Peyer's patch (tissue), 4 donors: ENCODE data around the gene PPP1R12B. TPM values are rescaled to one million over a fixed set of nuclear protein-coding genes. Genes with fewer than 3 reads are reported as not detected.
"Not testable (repeated sequence)": the region's sequence is repeated elsewhere in the genome, so short reads cannot be mapped to it uniquely, and the experiment has no call there.

ENCODE experiments used
- DNase-seq, 3 donors: peaks; one replicate each; pipeline ENCODE4 v3.0.0-alpha.2; 2017 to 2019
- H3K27ac ChIP-seq, 4 donors: fragments of 200-600 bp; sonication (generic); one replicate each; pipeline ENCODE4 v1.5.1; 2016 to 2019
- H3K27me3 ChIP-seq, 2 donors: fragments of 200-600 bp; sonication (generic); one replicate each; pipeline ENCODE4 v1.5.1; 2019
- H3K36me3 ChIP-seq, 3 donors: fragments of 200-600 bp; sonication (generic); one replicate each; pipeline ENCODE4 v1.5.1; 2016 to 2019
- H3K4me1 ChIP-seq, 4 donors: fragments of 200-600 bp; sonication (generic); one replicate each; pipeline ENCODE4 v1.5.1; 2016 to 2019
- H3K4me3 ChIP-seq, 4 donors: fragments of 200-600 bp; sonication (generic); 1 replicate in 3 of 4; 2 replicates in 1 of 4; pipeline ENCODE4 v1.5.1; 2016 to 2019; ENCODE audit warnings: mild to moderate bottlenecking in 1 of 4
- H3K9me3 ChIP-seq, 4 donors: fragments of 200-600 bp; sonication (generic); one replicate each; pipeline ENCODE4 v1.5.1; 2016 to 2019; ENCODE audit warnings: mild to moderate bottlenecking in 1 of 4
- POLR2A ChIP-seq, 2 donors: fragments of 450-650 bp; IDR thresholded peaks; one replicate each; pipeline ENCODE4 v1.5.1; 2017; ENCODE audit warnings: antibody characterized with exemption in 2 of 2, mild to moderate bottlenecking in 2 of 2, moderate library complexity in 2 of 2
- total RNA-seq, 4 donors: library from RNA; depleted of rRNA; stranded (reverse); fragments of >200 nt; gene quantifications; one replicate each; pipeline ENCODE4 v1.1.0, GENCODE V29; 2016
- TF ChIP-seq, protein P1 (sequence below), 6 experiments: fragments of 450-650 bp in 4 of 6; fragments of 200-600 bp in 2 of 6; sonication (generic) in 1 of 6; IDR thresholded peaks; one replicate each; pipeline ENCODE4 v1.5.1; 2017 to 2019; ENCODE audit warnings: antibody characterized with exemption in 6 of 6, mild to moderate bottlenecking in 3 of 6, moderate library complexity in 1 of 6

PPP1R12B gene
- total RNA-seq, 4 donors from 2014 or later = 33.1 to 131 (median 90.8) TPM

GRCh38 chr1:202362212-202362611 lies 13.7 kb downstream of the PPP1R12B start:
- no peak for TF ChIP-seq POLR2A (IDR thresholded peaks at IDR 0.05)
- TF ChIP-seq, protein P1, sequence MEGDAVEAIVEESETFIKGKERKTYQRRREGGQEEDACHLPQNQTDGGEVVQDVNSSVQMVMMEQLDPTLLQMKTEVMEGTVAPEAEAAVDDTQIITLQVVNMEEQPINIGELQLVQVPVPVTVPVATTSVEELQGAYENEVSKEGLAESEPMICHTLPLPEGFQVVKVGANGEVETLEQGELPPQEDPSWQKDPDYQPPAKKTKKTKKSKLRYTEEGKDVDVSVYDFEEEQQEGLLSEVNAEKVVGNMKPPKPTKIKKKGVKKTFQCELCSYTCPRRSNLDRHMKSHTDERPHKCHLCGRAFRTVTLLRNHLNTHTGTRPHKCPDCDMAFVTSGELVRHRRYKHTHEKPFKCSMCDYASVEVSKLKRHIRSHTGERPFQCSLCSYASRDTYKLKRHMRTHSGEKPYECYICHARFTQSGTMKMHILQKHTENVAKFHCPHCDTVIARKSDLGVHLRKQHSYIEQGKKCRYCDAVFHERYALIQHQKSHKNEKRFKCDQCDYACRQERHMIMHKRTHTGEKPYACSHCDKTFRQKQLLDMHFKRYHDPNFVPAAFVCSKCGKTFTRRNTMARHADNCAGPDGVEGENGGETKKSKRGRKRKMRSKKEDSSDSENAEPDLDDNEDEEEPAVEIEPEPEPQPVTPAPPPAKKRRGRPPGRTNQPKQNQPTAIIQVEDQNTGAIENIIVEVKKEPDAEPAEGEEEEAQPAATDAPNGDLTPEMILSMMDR (IDR thresholded peaks at IDR 0.05) = no peak
- H3K36me3 ChIP-seq = no peaks in the 10 kb centered on the region
- H3K27me3 ChIP-seq = no peaks in the 10 kb centered on the region
- H3K4me3 ChIP-seq = no peak overlapping the region
- no peaks in the 10 kb centered on the region for H3K4me1 ChIP-seq
- no peak for DNase-seq
- no peaks in the 10 kb centered on the region for H3K9me3 ChIP-seq
- no peak overlapping the region for H3K27ac ChIP-seq

GRCh38 chr1:202365092-202365815 lies 16.8 kb downstream of the PPP1R12B start:
- TF ChIP-seq POLR2A (IDR thresholded peaks at IDR 0.05) = no peak
- TF ChIP-seq, protein P1 (IDR thresholded peaks at IDR 0.05) = no peak

GRCh38 chr1:202367271-202367670 lies 18.8 kb downstream of the PPP1R12B start:
- H3K4me3 ChIP-seq = no peak overlapping the region
- H3K4me1 ChIP-seq = no peaks in the 10 kb centered on the region
- no peak for DNase-seq
- H3K9me3 ChIP-seq = no peaks in the 10 kb centered on the region
- H3K27me3 ChIP-seq = no peaks in the 10 kb centered on the region
- no peaks in the 10 kb centered on the region for H3K36me3 ChIP-seq
- H3K27ac ChIP-seq = no peak overlapping the region
- TF ChIP-seq, protein P1 (IDR thresholded peaks at IDR 0.05) = no peak
- no peak for TF ChIP-seq POLR2A (IDR thresholded peaks at IDR 0.05)

More at GRCh38 chr1:202365092-202365815, 16.8 kb downstream of the PPP1R12B start:
- Histone ChIP-seq H3K4me3 (no peak overlapping the region), H3K36me3 (no peaks in the 10 kb centered on the region), H3K27me3 (no peaks in the 10 kb centered on the region), H3K27ac (no peak overlapping the region), H3K9me3 (no peaks in the 10 kb centered on the region), H3K4me1 (no peaks in the 10 kb centered on the region)
- no peak for DNase-seq

GRCh38 chr1:202370906-202371305 lies 22.4 kb downstream of the PPP1R12B start:
- not testable (repeated sequence) for DNase-seq, H3K27me3 ChIP-seq, H3K4me1 ChIP-seq, H3K27ac ChIP-seq, H3K4me3 ChIP-seq, H3K9me3 ChIP-seq, H3K36me3 ChIP-seq

DNA sequence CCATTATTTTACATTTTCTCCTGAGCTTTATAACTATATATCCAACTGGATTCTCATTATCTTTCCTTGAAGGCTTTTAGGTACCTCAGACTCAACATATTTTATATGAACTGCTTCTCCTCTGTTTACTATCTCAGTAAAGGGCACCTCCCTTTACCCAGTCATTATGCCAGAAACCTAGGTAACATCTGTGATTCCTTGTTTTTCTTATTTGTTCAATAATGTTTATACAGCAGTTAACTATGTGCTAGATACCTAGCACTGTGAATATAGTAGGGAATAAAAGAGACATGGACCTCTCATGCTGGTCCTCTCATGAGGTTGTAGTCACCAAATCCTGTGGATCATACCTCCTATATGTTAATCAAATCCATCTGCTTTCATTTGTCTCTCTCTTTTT lies 25.6 kb downstream of the PPP1R12B start:
- no peak overlapping the region for H3K4me3 ChIP-seq
- DNase-seq = no peak
- H3K27me3 ChIP-seq = no peaks in the 10 kb centered on the region
- TF ChIP-seq, protein P1 (IDR thresholded peaks at IDR 0.05) = no peak
- TF ChIP-seq POLR2A (IDR thresholded peaks at IDR 0.05) = no peak
- no peaks in the 10 kb centered on the region for H3K9me3 ChIP-seq
- no peak overlapping the region for H3K27ac ChIP-seq
- H3K36me3 ChIP-seq = no peaks in the 10 kb centered on the region
- no peaks in the 10 kb centered on the region for H3K4me1 ChIP-seq

- not testable (repeated sequence) for H3K36me3 ChIP-seq, H3K27me3 ChIP-seq, DNase-seq, H3K27ac ChIP-seq, H3K4me3 ChIP-seq, H3K9me3 ChIP-seq, H3K4me1 ChIP-seq
These were observed 26.7 kb downstream of the PPP1R12B start for GRCh38 chr1:202375175-202375574.

- Histone ChIP-seq H3K27ac (no peak overlapping the region), H3K9me3 (no peaks in the 10 kb centered on the region), H3K4me1 (no peaks in the 10 kb centered on the region), H3K4me3 (no peak overlapping the region), H3K27me3 (no peaks in the 10 kb centered on the region), H3K36me3 (no peaks in the 10 kb centered on the region)
- TF ChIP-seq POLR2A (IDR thresholded peaks at IDR 0.05) = no peak
- TF ChIP-seq, protein P1 (IDR thresholded peaks at IDR 0.05) = no peak
- no peak for DNase-seq
These were observed 27.7 kb downstream of the PPP1R12B start for GRCh38 chr1:202376247-202376646.
